ENCODE data around the gene HSD11B1L.
A peak's percentile ranks its signal among the peaks of the same experiment; 100 is the strongest.
"Not testable (repeated sequence)": the region's sequence is repeated elsewhere in the genome, so short reads cannot be mapped to it uniquely, and the experiment has no call there.

Gene HSD11B1L

GRCh38 chr19:5700455-5701092 lies 19.7 kb downstream of the HSD11B1L start:
- no peak for DNase-seq (ENCODE audit: low spot score)

GRCh38 chr19:5702053-5702410 lies 21.2 kb downstream of the HSD11B1L start:
- not testable (repeated sequence) for DNase-seq (ENCODE audit: low spot score)

GRCh38 chr19:5703819-5704818 lies 23.3 kb downstream of the HSD11B1L start:
- no peak for DNase-seq (ENCODE audit: low spot score)

GRCh38 chr19:5705552-5705951 lies 24.7 kb downstream of the HSD11B1L start:
- DNase-seq (ENCODE audit: low spot score): no peak

- no peak for DNase-seq (ENCODE audit: low spot score)
Observed at GRCh38 chr19:5706876-5707573, 26.2 kb downstream of the HSD11B1L start.

GRCh38 chr19:5707576-5708575 lies 27.0 kb downstream of the HSD11B1L start:
- DNase-seq (ENCODE audit: low spot score): no peak

GRCh38 chr19:5711025-5711424 lies 30.2 kb downstream of the HSD11B1L start:
- DNase-seq (ENCODE audit: low spot score): no peak

GRCh38 chr19:5711713-5712161 lies 30.9 kb downstream of the HSD11B1L start:
- no peak for DNase-seq (ENCODE audit: low spot score)

- no peak for DNase-seq (ENCODE audit: low spot score)
Observed at GRCh38 chr19:5713228-5713627, 32.4 kb downstream of the HSD11B1L start.

- no peak for DNase-seq (ENCODE audit: low spot score)
Observed at GRCh38 chr19:5714816-5715215, 34.0 kb downstream of the HSD11B1L start.

- no peak for DNase-seq (ENCODE audit: low spot score)
Observed at GRCh38 chr19:5717215-5717935, 36.5 kb downstream of the HSD11B1L start.

- DNase-seq (ENCODE audit: low spot score): no peak
Observed at GRCh38 chr19:5718037-5718578, 37.3 kb downstream of the HSD11B1L start.

GRCh38 chr19:5718579-5719273 lies 37.9 kb downstream of the HSD11B1L start:
- DNase-seq (ENCODE audit: low spot score): peak; percentile 52

GRCh38 chr19:5719274-5719960 lies 38.6 kb downstream of the HSD11B1L start:
- DNase-seq (ENCODE audit: low spot score): peak; percentile 34

GRCh38 chr19:5719961-5720790 lies 39.3 kb downstream of the HSD11B1L start, which contains the start of the genes CATSPERD and LONP1:
Gene CATSPERD, plus strand, starts transcription at chr19:5720637. Its CDS starts 101 bp downstream, at chr19:5720738.
Gene LONP1, minus strand, starts transcription at chr19:5720146. Its CDS starts 14 bp downstream, at chr19:5720132.
- peak; percentile 98 for DNase-seq (ENCODE audit: low spot score)

- DNase-seq (ENCODE audit: low spot score): no peak
Observed at GRCh38 chr19:5727453-5728050, 46.7 kb downstream of the HSD11B1L start.

- DNase-seq (ENCODE audit: low spot score): not testable (repeated sequence)
Observed at GRCh38 chr19:5733172-5733571, 52.3 kb downstream of the HSD11B1L start.

All from HuH-7.5 (cell line).